CD4-positive, alpha-beta T cell treated with Interferon gamma for 1 hour (primary cell): ENCODE data around the gene PDE8A.

Experiments used
- DNase-seq: peaks from one replicate; pipeline ENCODE4 v3.0.0-alpha.2; 2020

PDE8A gene

DNA sequence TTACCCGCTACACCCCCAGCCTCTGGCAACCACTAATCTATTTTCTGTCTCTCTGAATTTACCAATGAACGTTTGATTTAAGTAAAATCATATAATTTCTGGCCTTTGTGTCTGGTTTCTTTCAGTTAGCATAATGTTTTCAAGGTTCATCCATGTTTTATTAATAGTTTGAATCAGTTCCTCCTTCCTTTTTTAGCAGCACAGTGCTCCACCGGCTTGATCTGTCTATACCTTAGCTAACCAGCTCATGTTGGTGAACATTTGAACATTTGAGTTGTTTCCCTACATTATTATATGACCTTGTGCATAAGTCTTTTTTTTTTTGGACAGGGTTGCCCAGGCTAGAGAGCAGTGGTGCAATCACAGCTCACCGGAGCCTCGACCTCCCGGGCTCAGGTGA is 33.3 kb downstream of the PDE8A start:
- no peak for DNase-seq

DNA sequence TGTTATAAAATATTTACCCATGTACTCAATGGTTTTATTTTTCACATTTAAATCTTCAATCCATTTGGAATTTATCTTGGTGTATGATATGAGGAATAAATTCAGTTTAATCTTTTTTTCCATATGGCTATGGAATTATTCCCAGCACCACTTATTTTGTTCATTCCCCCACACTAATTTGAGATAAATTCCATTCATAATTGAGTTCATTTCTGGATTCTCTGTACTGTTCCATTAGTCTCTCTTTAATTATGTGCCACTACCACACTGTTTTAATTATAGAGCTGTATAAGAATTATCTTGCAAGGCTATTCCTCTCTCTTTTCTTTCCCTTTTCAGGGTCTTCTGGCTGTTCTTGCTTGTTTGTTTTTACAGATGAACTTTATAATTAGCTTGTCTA is 34.6 kb downstream of the PDE8A start:
- no peak for DNase-seq

DNA sequence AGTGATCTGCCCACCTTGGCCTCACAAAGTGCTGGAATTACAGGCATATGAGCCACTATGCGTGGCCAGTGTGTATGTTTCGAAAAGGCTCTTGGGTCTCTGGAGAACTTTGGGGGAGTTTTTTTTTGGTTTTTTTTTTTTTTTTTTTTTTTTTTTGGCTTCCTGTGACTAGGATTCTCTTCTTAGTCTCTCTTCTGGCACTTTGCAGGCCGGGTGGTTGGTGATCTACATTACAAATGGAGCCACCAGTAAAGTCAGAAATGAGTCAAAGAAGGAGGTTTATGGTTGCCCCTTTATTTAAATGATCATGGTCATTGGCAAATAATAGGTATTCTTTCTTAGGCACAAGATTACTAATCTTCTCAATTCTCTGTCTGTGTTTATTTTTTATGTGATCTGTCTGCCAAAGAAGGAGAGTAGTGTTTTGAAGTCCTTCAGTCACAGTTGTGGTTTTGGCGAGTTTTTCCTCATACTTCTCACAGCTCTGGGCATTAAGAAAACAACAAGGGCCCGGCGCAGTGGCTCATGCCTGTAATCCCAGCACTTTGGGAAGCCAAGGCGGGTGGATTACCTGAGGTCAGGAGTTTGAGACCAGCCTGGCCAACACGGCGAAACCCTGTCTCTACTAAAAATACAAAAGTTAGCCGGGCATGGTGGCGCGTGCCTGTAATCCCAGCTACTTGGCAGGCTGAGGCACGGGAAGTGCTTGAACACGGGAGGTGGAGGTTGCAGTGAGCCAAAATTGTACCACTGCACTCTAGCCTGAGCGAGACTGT is 38.3 kb downstream of the PDE8A start:
- DNase-seq = no peak

DNA sequence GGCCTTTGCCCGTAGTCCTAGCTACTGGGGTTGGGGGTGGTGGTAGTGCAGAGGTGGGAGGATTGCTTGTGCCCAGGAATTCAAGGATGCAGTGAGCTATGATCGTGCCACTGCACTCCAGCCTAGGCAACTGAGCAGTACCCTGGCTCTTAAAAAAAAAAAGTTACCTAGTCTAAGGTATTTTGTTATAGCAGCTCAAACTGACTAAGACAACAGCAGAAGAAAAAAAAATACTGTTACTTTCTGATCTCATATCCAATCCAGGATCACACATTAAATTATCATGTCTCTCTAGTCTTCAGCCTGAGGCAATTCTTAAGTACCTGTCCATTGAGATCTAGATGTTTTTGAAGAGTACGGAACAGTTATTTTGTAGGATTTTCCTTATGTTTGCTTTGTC is 39.8 kb downstream of the PDE8A start:
- DNase-seq = no peak

DNA sequence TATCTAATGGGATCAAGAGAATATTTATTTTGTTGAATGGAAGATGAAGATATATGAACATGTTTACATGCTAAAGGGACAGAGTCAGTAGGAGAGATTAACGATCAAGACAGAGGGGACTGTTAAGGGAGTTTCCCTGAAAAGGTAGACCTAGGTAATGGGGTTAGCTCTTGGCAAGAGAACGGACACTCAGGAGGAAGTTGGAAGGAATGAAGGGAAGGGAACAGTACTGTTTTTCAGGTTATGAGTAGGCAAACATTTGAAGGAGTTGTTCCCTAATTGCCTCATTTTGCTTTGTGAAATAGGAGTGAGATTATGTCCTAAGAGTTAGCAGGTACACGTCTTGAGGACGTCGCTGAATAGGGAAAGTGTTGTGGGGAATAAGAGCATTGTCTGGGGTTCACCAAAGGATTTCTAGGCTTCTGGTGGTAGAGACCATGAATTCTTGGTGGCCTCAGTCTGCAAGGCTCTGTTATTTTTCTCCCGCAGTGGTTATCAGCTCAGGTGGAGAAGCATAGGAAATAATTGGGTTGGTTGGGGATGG is 41.3 kb downstream of the PDE8A start:
- no peak for DNase-seq

DNA sequence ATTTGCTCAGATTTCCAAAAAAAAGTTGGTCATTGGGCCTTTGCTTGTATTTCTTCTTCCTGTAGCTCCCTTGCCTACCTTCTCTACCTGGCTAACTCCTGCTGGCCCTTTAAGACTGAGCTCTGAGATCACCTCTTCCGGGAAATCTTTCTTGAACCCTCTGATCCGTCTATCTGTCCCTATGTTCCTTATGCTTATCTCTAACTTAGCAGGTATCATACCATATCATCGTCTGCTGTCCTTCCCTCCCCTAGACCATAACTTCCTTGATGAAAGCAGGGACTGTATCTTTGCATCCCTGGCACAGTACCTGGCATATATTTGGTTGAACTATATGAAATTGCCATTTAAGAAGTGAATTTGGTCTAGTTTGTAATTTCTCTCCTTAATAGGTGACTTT is 42.3 kb downstream of the PDE8A start:
- DNase-seq = no peak

DNA sequence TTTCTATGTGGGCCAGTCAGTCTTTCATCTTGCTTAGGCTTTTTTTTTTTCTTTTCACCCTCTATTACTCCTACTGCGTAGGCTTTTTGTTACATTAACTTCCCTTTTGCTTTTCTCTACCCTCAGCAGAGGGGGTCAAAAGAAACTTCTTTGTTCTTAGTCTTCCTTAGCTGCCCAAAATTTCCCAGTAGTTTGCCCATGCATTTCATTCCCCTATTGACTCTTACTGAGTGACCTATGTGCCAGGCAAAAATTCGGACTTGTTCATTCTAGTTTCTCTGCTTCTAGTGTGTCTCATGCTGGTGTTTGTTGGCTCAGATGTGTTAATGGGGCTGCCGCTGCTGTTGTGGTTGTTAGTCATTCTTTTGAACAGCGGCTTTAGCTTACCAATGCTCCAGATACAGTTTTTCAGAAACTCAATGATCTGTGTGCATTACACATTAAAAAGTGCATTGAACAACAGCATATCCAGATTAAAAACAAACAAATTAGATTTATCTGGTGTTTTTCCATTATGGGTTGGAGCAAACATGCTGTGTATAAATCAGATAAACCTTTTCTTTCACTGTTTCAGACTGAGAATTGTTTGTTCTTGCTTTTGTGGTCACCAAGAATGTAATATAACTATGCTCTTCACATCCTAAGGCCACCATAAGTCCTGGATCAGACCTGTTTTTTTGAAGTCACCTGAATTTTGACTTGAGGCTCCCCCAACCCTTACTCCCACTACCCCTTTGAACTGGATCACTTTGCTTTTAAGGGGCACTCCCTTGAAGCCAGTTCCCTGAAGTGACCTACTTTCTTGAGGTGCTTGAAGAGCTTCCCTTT is 43.1 kb downstream of the PDE8A start:
- DNase-seq = no peak

DNA sequence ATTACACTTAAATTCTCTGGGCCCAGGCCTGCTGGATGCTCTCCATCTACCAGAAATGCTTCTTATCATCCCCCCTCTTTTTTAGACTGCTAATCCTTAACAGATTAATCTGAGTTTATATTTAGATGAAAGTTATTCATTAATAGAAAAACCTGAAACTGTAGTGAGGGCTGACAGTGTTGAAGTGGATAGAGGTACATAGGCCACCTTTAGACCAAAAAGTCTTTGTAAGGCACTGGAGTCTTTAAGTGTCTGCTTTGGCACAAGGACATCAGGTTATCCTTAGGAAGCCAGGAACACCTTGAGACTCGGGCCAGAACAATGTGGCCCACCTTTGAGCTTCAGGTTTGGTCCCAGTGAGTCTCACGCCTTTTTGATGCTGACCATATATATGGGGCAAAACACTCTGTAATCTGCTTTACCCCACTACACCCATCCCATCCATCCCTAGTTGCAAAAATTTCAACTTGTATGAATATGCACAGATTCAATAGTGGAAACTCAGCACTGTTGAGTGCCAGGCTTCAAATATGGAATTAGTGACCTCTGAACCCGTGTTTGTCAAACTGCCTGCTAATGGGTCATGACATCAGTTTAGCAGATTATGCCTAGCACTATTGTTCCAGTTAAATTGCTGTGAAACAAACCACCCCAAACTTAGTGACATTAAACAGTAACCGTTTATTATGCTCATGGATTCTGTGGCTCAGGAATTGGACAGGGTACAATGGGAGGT is 44.0 kb downstream of the PDE8A start:
- DNase-seq = no peak

DNA sequence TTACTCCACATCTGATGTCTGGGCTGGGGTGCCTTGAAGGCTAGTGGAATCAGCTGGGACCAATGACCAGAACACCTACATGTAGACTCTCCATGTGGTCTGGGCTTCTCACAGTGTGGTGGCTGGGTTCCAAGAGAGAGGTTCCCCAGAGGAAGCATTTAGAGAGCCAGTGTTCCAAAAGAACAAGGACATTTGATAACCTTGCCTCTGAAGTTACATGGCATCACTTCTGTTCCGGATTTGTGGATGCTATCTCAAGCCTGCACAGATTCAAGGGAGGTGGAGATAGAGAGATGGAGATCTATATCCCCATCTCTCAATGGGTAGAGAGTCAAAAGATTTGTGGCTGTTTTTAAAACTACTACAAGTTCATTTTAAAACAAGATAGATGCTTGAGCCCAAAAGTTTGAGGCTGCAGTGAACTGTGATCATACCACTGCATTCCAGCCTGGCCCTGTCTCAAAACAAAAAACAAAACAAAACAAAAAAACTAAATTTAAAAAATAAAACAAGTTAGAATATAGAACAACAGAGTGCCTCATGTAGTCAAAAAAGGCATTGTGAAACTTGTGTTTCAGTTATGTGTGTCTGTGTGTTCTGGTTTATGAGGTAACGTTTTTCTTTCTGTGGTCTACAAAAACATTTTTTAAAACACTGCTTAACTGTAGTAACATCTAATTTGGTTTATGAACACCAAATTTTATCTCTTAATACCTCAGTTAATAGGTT is 44.8 kb downstream of the PDE8A start:
- DNase-seq = no peak

DNA sequence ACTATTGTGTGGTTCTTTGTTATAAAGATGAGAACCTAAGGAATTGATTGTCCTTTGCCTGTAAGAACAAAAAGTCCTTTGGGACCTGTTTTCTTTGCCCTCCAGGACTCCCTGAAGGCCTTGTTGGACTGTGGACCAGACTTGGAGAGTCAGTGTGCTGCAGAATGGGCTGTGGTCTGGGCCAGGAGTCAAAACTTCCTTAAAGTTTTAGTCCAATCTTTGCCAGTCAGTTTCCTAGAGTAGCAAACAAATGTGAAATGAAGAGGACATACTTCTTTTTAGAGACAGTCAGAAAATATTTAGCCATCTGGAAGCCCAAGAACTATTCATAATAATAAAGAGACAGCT is 45.4 kb downstream of the PDE8A start:
- DNase-seq = no peak

DNA sequence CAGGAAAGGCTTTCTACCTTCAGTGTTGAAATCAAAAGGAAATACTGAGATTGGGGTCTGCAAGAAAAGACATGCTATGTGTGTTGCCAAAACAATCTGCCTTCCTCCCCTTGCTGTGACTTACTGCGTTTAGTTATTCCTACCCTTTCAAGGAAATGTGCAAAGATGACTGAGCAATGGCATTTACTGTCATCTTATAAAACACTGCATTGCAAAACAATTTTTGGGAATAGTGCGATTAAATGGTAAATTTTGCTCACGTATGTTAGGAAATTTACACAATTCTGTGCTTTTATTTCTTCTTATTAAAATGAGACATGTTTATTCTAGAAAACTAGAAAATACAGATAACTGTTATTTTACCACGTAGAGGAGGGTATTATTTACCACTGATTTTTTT is 45.8 kb downstream of the PDE8A start:
- DNase-seq = no peak

DNA sequence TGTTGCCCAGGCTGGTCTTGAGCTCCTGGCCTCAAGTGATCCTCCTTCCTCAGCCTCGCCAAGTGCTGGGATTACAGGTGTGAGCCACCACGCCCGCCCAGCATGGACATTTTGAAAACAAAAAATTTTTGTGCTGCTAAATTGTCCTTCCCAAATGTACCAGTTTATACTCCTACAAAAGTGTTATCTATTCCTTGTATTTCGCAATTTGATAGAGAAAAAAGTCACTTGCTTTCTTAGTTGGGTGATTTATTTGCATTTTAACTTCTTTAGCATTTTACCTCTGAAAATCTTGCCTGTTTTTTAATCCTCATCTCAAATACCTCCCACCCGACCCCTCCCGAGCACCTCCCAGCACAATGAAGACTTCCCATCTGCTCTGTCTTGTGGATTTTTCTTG is 46.8 kb downstream of the PDE8A start:
- no peak for DNase-seq

DNA sequence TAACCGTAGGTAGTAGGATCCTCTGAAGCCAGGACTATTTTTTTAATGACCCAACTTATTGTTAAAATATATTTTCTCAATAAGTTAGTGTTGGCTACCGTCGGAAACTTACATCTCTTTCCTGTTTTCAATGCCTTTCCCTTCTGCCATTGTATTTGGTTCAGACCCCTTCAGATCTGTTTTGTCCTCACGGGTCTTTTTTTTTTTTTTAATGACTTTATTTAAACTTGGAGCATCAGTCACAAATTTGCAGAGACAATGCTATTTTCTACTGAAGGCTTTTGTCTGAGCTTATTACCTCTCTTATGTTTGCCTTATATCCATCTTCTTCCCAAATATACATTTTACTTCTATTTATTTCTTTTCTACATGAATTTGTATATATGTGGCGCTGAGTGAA is 47.6 kb downstream of the PDE8A start:
- DNase-seq = no peak

DNA sequence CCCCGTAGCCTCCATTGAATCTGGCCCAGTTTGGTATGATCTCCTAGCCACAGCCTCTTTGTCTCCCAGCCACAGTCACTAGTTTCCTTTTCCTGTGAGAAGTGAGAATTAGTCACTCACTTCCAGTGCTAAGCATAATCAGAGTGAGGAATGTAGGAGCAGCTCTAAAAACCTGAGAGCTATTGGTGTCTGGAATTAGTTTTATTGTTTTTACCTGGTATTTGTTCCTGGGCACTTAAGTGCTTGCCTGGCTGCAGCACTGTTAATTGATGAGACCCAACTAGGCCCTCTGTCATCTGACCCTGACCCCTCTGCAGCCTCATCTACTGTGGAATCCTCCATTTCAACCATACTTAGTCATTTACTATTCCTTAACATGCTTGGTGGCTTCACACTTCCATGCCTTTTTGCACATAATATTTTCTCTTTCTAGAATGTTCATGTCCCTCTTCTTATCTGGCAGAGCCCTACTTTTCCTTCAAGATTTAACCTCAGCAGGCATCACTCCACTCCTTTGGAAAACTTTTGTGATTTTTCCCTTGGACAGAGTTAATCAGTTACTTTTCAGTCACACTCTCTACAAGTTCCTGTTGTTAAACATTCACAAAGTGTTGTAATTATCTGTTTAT is 48.8 kb downstream of the PDE8A start:
- DNase-seq = no peak

DNA sequence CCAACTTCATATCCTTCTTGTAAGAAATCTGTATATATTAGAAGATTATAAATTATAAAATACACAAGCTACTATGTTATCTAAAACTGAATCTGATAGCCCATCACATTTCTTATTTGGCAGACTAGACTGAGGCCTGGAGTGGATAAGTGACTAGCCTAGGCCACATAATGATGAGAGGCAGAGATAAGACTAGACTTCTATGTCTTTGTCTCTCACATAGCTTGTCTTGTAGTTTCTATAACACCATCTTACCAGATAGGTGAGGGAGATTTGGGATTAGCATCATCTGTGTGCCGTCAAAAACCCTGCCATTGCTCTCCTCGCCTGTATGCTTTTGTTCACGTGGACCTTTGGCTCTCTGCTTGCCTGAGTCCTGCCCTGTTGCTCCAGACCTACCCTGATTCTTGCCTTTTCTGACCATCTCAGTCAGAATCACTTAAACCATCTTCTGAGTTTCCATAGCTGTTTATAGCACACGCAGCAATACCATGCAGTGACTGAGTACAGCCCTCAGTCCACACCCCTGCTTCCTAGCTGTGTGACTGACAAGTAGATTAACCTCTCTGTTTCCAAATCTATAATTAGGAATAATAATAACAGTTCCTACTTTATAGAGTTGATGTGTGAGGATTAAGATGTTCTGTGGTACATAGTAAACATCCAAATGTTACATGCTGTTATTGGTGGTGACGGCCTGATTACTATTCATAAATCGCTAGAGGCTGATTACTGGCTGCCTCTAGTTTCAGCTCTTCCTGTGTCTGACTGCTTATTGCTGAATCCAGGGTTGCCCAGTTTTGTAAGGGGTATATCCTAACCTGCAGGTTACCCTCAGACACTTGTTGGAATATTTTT is 49.7 kb downstream of the PDE8A start:
- DNase-seq = no peak

DNA sequence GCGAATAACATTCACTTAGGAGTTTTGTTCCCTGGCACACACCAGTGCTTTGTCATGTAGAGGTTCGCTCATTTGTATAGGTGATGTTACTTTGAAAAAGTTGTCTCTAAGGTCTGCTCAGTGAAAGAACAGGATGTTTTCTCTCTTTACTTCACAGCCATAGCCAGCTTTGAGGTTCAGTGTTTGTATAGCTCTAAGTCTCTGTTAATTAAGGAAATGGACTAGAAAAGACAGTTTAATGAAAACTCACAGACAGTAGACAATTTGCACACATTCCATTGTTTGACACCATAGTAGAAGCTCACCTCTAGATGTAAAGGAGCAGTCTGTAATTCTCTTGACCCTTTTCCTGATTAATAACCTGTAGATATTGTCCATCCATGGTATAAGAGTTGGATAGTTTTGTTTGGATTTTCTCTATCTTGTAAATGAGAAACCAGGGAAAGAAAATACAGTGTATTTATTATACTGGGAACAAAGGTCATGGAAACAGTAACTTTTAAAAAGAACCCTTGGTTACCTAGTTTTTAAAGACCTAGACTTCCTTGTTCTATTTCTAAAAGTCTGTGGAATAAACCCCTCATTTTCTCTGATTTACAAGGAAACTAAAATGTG is 50.4 kb downstream of the PDE8A start:
- no peak for DNase-seq

DNA sequence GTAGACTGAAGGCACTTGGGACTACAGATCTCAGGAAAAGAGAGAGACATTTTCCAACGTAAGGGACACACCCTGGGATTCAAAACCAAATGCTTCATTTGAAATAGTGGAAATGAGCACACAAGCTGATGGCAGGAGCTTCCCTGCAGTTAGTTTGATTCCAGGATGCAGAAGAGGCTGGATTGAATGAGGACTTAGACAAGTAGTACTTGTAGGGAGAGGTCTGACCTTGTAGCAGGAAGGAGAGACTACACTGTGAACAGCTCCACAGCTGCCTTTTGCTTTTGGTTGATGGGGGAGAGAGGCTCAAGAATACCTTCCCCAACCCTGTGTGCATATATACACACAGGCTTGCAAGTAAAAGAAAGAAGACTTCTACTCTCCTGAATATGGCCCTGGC is 51.5 kb downstream of the PDE8A start:
- DNase-seq = no peak

DNA sequence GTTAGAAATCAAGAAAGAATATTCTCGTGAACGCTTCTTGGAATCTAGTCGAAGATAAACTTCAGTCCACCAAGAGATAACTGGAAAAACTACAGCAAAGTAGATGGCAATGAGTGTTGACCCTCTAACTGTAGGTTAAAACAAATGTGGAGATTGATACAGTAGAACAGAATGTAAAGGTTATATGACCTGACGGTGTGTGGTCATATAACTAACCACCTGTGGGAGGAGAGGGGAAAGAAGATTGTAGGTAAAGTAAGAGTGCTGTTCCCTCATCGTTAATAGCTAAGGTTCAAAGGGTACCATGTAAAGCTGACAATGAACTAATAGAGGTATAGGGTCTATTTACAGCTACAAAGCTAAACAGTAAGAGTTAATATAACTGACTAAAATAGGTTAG is 52.6 kb downstream of the PDE8A start:
- DNase-seq = no peak

DNA sequence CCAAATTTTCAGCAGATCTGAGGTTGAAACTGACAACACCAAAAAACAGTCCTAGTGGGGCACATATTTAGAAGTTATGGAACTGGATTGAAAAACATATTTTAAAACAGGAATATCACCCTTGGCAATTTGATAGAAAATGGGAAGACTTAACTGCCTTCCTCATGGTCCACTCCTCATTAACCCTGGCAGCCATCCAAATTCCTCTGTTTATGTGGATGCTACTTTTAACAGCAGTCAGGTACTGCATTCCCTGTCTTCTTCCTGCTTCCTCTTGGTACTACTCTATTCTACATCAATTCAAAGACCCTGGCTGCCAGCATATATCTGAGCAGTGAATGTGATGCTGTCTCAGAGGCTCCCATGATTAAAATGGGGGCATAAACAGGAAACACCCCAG is 54.3 kb downstream of the PDE8A start:
- DNase-seq = no peak

DNA sequence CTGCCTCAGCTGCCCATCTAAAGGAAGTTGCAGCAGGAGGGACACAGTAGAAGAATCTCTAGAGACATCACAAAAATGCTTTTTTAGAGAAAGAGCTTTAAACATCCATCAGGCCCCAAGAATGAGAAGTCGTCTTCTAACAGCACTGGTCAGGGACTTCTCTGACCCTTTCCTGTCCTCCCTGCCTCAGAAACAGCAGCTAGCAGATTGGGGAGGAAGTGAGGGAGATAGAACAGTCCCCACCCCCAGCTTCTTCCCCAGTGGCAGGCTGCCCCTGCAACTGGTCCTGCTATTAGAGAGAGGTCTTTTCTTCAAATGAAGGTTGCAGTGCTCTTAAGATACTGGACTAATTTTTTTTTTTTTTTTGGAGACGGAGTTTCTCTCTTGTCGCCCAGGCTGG is 55.1 kb downstream of the PDE8A start:
- DNase-seq = no peak

DNA sequence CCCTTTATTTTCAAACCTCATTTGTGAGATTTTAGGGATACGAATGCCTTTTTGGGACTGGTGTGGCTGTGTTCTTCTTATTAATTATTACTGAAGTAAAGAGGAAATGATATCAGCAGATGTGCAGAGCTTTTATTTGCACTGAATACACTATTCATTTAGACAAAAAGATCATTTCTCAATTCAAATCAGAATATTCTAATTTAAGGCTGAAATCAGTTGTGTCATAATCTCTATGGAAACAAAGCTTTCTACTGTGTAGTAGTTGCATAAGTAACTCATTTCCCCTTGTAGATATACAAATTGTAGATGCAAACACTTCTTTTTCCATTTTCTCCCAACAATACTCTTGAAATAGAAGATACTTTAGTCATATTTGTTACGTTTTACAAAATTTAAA is 56.0 kb downstream of the PDE8A start:
- no peak for DNase-seq
